Esophagus muscularis mucosa (tissue), 4 donors: ENCODE results near the gene DNM3.

Experiments
- CTCF ChIP-seq, 3 experiments: fragments of 200-600 bp in 2 of 3; fragments of 450-650 bp in 1 of 3; sonication (generic) in 2 of 3; IDR thresholded peaks; one replicate each; pipeline ENCODE4 v1.5.1; 2017 to 2019; ENCODE audit warnings: antibody characterized with exemption in 3 of 3, mild to moderate bottlenecking in 2 of 3, moderate library complexity in 1 of 3
- EP300 ChIP-seq: sonication (generic); formaldehyde crosslinking; IDR thresholded peaks from one replicate; pipeline ENCODE4 v1.6.1; 2017; ENCODE audit warnings: antibody characterized with exemption
- POLR2A ChIP-seq: fragments of 450-650 bp; IDR thresholded peaks from one replicate; pipeline ENCODE4 v1.6.1; 2017; ENCODE audit warnings: antibody characterized with exemption, moderate library complexity, mild to moderate bottlenecking, low read depth
- POLR2AphosphoS5 ChIP-seq, 2 donors: sonication (generic); formaldehyde crosslinking; IDR thresholded peaks; one replicate each; pipeline ENCODE4 v1.6.1; 2017; ENCODE audit warnings: antibody characterized with exemption in 2 of 2

DNA sequence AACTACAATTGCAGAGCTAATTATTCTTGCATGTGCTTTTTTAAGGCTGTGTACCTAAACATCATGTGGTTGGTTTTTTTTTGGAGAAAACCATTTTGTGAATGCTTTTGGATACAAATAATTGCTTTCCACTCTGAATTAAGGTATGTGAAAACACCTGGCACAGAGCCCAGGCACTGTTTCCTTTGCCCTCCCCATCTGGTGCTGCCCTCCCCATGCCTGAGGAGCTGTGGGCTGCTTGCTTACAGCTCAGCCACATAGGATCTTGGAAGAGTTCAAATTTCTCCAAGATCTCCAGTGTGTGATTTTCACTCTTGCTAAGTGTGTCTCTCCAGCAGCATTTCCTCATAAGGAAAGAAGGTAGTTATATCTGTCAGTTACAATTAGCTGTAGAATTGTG is 27.8 kb downstream of the DNM3 start:
- TF ChIP-seq CTCF (IDR thresholded peaks at IDR 0.05): no peak
- TF ChIP-seq POLR2AphosphoS5 (IDR thresholded peaks at IDR 0.05): no peak
- TF ChIP-seq POLR2A: no peak
- no peak for TF ChIP-seq EP300
